Peyer's patch (tissue), 4 donors: ENCODE data around the gene ACTBL2.
"Not testable (repeated sequence)": the region's sequence is repeated elsewhere in the genome, so short reads cannot be mapped to it uniquely, and the experiment has no call there.

Experiments
- CTCF ChIP-seq, 6 experiments: fragments of 450-650 bp in 4 of 6; fragments of 200-600 bp in 2 of 6; sonication (generic) in 1 of 6; IDR thresholded peaks; one replicate each; pipeline ENCODE4 v1.5.1; 2017 to 2019; ENCODE audit warnings: antibody characterized with exemption in 6 of 6, mild to moderate bottlenecking in 3 of 6, moderate library complexity in 1 of 6
- POLR2A ChIP-seq, 2 donors: fragments of 450-650 bp; IDR thresholded peaks; one replicate each; pipeline ENCODE4 v1.5.1; 2017; ENCODE audit warnings: antibody characterized with exemption in 2 of 2, mild to moderate bottlenecking in 2 of 2, moderate library complexity in 2 of 2

- TF ChIP-seq CTCF, POLR2A (IDR thresholded peaks at IDR 0.05): not testable (repeated sequence)
These were observed 22.6 kb downstream of the ACTBL2 start for GRCh38 chr5:57460056-57460455.
